Stimulated activated CD8-positive, alpha-beta memory T cell treated with anti-CD3 and anti-CD28 coated beads, Interleukin-2, amount 100 ng/mL, for 1 hour (primary cell): ENCODE results near the gene IL11.
A peak's percentile ranks its signal among the peaks of the same experiment; 100 is the strongest.
"Not testable (repeated sequence)": the region's sequence is repeated elsewhere in the genome, so short reads cannot be mapped to it uniquely, and the experiment has no call there.

Experiments
- DNase-seq, 2 donors: peaks; one replicate each; pipeline ENCODE4 v3.0.0-alpha.2; 2020; ENCODE audit warnings: low read depth in 2 of 2

IL11 gene

GRCh38 chr19:55352040-55352439 lies 18.2 kb downstream of the IL11 start:
- no peak for DNase-seq

DNA sequence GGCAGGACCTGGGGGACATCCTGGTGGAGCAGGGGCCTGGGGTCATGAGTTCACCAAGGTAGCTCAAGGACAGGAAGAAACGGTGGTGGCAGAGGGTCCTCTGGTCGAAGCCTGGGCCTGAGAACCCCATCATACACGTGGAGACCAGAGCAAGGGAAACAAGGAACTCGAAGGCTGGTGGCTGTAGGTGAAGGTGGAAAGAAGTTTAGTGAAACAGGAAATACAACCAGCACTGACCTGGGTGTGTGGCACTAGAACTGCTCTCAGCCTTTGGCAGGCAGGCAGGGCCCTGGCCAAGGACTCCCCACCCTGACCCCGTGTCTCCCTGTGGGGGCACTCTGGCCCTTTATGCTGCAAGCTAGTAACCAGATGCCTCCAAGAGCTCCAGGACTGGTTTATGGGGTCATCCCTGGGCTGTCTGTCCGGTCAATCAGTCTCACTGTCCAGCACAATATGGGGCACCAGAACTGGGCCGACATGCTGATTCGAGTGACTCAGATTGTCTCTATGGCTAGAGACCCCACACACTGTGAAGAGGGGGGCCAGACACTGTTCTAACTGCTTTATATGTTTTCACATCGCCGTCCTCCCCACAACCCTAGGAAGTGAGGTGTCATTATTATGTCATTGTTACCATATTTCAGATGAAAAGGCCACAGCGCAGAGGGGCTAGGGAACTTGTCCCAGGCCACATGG lies 19.5 kb downstream of the IL11 start:
- no peak for DNase-seq

GRCh38 chr19:55348317-55349034 lies 21.8 kb downstream of the IL11 start:
- no peak for DNase-seq

DNA sequence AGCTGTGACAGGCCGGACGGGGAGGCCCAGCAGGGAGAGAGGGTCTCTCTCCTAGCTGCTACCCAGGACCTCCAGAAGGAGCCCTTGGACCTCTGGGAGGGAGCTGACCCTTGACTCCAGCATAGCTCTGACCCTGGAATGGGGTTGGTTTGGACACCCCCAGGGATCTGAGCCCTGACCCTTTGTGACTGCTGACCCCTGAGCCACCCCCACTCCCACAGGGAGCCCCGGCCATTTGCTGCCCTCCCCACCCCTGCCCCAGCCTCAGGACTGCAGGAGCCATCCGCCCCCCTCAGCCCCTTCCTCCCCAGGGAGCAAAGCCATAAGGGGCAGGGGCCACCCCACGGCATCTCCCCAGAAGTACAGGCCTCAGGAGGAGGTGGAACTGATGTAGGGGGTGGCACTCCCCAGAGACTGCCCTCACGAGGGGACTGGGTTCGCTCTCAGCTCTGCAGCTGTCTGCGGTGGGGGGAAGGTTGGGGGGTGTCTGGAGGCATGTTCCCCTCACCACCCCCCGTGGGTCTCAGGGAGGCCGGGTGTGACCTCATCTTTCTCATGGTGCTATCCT lies 22.7 kb downstream of the IL11 start:
- DNase-seq: no peak

DNA sequence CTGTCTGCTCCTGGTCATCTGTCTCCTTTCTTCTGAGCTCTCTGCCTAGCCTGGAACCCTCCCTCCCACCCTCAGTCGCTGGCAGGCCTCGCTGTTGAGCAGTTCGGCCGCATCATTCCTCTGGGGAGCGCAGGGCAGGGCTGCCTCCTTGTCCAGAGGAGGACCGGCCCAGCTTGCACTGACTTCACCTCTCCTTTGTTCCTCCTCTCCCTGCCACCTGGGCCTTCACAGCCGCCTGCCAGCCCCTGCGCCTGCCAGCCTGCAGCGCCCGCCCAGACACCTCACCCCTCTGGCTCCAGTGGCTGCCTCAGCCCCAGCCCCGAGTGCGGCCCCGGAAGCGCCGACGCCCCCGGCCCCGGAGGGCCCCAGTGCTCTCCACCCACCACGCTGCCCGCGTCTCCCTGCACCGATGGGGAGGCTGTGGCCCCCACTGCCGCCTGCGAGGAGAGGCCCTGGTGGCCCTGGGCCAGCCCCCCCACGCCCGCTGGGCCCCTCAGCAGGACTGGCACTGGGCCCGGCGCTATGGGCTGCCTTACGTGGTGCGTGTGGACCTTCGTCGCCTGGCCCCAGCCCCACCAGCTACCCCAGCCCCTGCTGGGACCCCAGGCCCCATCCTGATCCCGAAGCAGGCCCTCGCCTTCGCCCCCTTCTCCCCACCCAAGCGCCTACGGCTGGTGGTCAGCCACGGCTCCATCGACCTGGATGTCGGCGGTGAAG lies 23.4 kb downstream of the IL11 start:
- DNase-seq: no peak

- no peak for DNase-seq
These were observed 24.2 kb downstream of the IL11 start for GRCh38 chr19:55345818-55346724.

- DNase-seq: no peak
These were observed 25.0 kb downstream of the IL11 start for GRCh38 chr19:55345101-55345817.

- DNase-seq: no peak
These were observed 25.8 kb downstream of the IL11 start for GRCh38 chr19:55344444-55344843.

GRCh38 chr19:55341595-55342531 lies 28.4 kb downstream of the IL11 start:
- DNase-seq: no peak

- DNase-seq: peak in 1 of 2 donors; percentile 19
These were observed 29.1 kb downstream of the IL11 start for GRCh38 chr19:55341171-55341588.

DNA sequence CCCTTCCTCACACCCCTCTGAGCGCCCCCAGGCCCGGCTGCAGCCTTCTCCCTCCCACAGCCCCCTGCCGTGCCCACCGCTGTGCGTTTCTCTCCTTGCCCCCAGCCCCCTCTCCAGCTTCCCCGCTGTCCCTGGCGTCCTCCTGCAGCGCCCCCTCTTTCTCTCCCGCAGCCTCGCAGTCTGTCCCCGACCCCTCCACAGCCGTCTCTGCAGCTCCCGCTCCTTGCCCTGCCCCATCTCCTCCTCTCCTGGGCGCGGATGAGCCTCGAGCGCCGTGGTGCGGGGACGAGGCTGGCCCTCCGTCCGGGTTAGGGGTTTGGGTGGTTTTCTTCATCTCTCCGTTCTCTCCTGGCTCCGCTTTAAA lies 29.5 kb downstream of the IL11 start:
- no peak for DNase-seq

GRCh38 chr19:55339889-55340783 lies 30.1 kb downstream of the IL11 start:
- DNase-seq: no peak

DNA sequence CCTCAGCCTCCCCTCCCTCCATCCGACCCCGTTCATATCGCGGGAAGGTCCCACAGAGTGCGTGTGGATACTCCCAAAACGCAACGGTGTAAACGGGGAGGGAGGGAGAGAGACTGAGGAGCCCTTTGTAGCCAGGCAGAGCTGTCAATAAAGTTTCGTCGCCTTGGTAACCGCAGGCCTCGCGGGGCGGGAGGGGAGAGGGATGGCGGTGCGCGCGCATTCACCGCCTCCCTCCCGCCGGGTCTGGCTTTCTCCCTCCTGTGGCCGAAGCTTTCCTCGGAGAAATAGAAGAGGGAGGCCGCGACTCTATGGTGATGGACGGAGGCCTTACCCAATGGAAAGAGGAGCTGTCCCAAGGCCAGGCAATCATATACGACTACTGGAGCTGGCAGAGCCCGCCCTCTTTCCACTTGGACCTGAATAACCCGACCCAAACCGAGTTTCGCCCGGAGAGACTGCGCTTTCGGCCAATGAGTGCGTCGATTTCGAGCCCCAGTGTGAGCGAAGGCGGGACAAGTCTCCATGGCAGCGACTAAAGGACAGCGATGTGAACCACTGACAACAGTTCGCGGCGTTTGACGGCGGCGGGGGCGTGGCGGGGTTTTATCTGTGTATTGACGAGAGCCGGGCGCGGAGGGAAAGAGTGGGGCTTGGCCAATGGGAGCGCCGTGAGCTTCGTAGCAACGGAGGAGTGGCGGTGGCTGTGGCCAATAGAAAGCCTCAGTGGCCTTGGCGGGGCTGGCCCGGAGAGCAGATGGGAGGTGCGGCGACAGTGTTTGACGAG lies 31.0 kb downstream of the IL11 start, which contains the start of gene KMT5C:
Gene KMT5C (plus strand): TSS at position 772 of the 784 bp plus-strand sequence. CDS start 2,061 bp downstream, outside the sequence.
- DNase-seq: peak; percentile 100

DNA sequence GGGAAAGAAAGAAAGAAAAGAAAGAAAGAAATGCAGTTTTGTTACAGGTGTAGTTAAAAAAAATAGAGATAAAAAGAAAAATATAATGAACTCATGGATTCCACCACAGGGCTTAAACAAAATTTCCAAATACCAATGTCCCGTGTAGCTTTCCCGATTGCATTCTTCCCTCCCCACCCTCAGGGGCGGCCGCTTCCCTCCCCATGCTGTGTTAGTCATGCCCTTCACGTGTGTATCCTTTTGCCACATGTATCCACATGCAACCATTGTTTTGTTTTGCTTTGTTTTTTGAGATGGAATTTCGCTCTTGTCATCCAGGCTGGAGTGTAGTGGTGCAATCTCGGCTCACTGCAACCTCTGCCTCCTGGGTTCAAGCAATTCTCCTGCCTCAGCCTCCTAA lies 34.2 kb downstream of the IL11 start:
- DNase-seq: no peak

GRCh38 chr19:55333870-55334269 lies 36.4 kb downstream of the IL11 start:
- DNase-seq: no peak

DNA sequence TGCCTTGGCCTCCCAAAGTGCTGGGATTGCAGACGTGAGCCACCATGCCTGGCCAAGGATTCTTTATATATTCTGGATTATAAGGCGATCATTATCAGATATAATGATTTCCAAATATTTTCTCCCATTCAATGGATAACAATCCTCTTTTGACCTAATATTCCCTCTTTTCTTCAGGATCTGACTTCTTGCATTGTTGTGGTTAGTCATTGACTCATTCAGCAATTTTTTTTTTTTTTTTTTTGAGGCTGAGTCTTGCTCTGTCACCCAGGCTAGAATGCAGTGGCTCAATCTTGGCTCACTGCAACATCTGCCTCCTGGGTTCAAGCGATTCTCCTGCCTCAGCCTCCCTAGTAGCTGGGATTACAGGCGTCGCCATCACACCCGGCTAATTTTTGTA lies 40.5 kb downstream of the IL11 start:
- DNase-seq: not testable (repeated sequence)

DNA sequence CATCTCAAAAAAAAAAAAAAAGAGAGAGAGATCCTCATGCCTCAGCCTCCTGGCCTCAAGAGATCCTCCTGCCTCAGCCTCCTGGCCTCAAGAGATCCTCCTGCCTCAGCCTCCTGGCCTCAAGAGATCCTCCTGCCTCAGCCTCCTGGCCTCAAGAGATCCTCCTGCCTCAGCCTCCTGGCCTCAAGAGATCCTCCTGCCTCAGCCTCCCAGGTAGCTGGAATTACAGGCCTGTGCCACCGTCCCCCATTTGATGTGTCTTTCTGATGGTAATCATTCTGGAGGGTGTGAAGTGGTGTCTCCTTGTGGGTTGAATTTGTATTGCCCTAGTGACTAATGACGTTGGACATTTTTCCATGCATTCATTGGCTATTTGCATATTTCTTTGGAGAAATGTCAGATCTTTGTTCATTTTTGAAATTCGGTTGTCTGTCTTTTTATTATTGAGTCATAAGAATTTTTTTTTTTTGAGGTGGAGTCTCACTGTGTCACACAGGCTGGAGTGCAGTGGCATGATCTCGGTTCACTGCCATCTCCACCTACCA lies 41.4 kb downstream of the IL11 start:
- not testable (repeated sequence) for DNase-seq
